Measurements from ENCODE around the gene GPER1.

Gene GPER1

GRCh38 chr7:1059200-1060091, 28.5 kb upstream of the GPER1 start:
- Histone ChIP-seq H3K27me3 (peaks cover 100% of the 10 kb centered on the region), H3K4me1 (ENCODE audit: control insufficient read depth in 1 of 2, insufficient read depth in 1 of 2, low read depth in 1 of 2, low read length in 1 of 2) (peaks cover 5 to 8% of the 10 kb centered on the region in 2 experiments), H3K9me3 (no peaks in the 10 kb centered on the region), H3K4me3 (ENCODE audit: low read depth in 1 of 2, low read length in 1 of 2) (no peak overlapping the region), H3K36me3 (no peaks in the 10 kb centered on the region), H3K27ac (no peak overlapping the region)
- TF ChIP-seq, protein P1, sequence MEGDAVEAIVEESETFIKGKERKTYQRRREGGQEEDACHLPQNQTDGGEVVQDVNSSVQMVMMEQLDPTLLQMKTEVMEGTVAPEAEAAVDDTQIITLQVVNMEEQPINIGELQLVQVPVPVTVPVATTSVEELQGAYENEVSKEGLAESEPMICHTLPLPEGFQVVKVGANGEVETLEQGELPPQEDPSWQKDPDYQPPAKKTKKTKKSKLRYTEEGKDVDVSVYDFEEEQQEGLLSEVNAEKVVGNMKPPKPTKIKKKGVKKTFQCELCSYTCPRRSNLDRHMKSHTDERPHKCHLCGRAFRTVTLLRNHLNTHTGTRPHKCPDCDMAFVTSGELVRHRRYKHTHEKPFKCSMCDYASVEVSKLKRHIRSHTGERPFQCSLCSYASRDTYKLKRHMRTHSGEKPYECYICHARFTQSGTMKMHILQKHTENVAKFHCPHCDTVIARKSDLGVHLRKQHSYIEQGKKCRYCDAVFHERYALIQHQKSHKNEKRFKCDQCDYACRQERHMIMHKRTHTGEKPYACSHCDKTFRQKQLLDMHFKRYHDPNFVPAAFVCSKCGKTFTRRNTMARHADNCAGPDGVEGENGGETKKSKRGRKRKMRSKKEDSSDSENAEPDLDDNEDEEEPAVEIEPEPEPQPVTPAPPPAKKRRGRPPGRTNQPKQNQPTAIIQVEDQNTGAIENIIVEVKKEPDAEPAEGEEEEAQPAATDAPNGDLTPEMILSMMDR (IDR thresholded peaks at IDR 0.05) = no peak

DNA sequence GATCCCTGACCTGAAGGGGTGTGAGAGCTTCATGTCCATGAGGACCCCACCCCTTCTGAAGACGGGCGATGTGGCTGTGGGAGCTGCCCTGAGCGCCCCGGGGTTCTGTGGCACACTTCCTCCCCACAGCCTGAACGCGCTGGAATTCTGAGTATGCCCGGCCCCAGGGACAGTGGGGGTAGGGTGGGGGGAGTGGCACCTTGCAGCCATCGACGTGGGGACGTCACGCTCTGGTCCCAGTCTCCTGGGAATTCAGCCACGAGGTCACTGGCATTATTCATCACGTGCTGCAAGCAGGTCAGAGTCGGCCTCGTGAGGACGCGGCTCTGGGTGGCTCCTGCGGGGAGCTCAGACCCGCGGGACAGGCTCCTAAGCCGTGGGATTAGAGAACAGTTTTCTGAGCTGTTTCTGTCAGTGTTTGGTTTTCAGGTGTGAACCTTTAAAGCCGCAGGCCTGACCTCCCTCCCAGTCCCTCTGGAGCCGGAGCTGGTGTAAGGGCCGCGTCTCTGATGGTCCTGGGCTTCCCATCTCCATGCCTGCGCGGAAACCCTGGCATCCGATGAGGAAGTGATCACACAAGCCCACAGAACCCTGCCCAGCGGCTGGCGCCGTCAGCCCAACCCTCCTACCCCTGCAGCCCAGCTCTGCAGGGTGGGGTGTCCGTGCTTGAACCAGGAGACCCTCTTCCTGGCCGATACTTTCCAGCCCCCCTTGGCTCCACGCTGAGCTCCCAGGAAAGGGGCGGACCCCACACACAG, 27.4 kb upstream of the GPER1 start:
- Histone ChIP-seq H3K27me3 (peaks cover 100% of the 10 kb centered on the region), H3K9me3 (no peaks in the 10 kb centered on the region), H3K27ac (no peak overlapping the region), H3K36me3 (no peaks in the 10 kb centered on the region), H3K4me3 (ENCODE audit: low read depth in 1 of 2, low read length in 1 of 2) (no peak overlapping the region), H3K4me1 (ENCODE audit: control insufficient read depth in 1 of 2, insufficient read depth in 1 of 2, low read depth in 1 of 2, low read length in 1 of 2) (peaks cover 5 to 8% of the 10 kb centered on the region in 2 experiments)
- TF ChIP-seq, protein P1 (IDR thresholded peaks at IDR 0.05) = no peak

- no peak overlapping the region for H3K4me3 ChIP-seq (ENCODE audit: low read depth in 1 of 2, low read length in 1 of 2)
- H3K4me1 ChIP-seq (ENCODE audit: control insufficient read depth in 1 of 2, insufficient read depth in 1 of 2, low read depth in 1 of 2, low read length in 1 of 2) = peaks cover 5 to 8% of the 10 kb centered on the region in 2 experiments
- H3K27me3 ChIP-seq = peaks cover 100% of the 10 kb centered on the region
- H3K27ac ChIP-seq = no peak overlapping the region
- H3K9me3 ChIP-seq = no peaks in the 10 kb centered on the region
- TF ChIP-seq, protein P1 (IDR thresholded peaks at IDR 0.05) = no peak
- no peaks in the 10 kb centered on the region for H3K36me3 ChIP-seq
These were observed 26.7 kb upstream of the GPER1 start for GRCh38 chr7:1061180-1061579.

GRCh38 chr7:1062296-1063294, 25.3 kb upstream of the GPER1 start:
- no peak overlapping the region for H3K27ac ChIP-seq
- no peak overlapping the region for H3K4me3 ChIP-seq (ENCODE audit: low read depth in 1 of 2, low read length in 1 of 2)
- H3K36me3 ChIP-seq = no peaks in the 10 kb centered on the region
- peaks cover 88% of the 10 kb centered on the region for H3K27me3 ChIP-seq
- peaks cover 5 to 8% of the 10 kb centered on the region in 2 experiments for H3K4me1 ChIP-seq (ENCODE audit: control insufficient read depth in 1 of 2, insufficient read depth in 1 of 2, low read depth in 1 of 2, low read length in 1 of 2)
- no peaks in the 10 kb centered on the region for H3K9me3 ChIP-seq
- TF ChIP-seq, protein P1 (IDR thresholded peaks at IDR 0.05) = no peak

- Histone ChIP-seq H3K36me3 (no peaks in the 10 kb centered on the region), H3K9me3 (no peaks in the 10 kb centered on the region), H3K27me3 (peaks cover 80% of the 10 kb centered on the region), H3K27ac (no peak overlapping the region), H3K4me3 (ENCODE audit: low read depth in 1 of 2, low read length in 1 of 2) (no peak overlapping the region), H3K4me1 (ENCODE audit: control insufficient read depth in 1 of 2, insufficient read depth in 1 of 2, low read depth in 1 of 2, low read length in 1 of 2) (peaks cover 5 to 8% of the 10 kb centered on the region in 2 experiments)
- TF ChIP-seq, protein P1 (IDR thresholded peaks at IDR 0.05) = no peak
These were observed 24.6 kb upstream of the GPER1 start for GRCh38 chr7:1063361-1063760.
